Right lobe of liver (tissue), 4 donors: ENCODE results near the gene ACTL6B.

Experiments used
- CTCF ChIP-seq, 4 donors: fragments of 200-600 bp in 3 of 4; fragments of 450-650 bp in 1 of 4; IDR thresholded peaks; one replicate each; pipeline versions ENCODE4 v1.5.1 to v1.8.0; 2016 to 2022; ENCODE audit warnings: antibody characterized with exemption in 4 of 4, mild to moderate bottlenecking in 2 of 4
- POLR2A ChIP-seq: fragments of 450-650 bp; IDR thresholded peaks from one replicate; pipeline ENCODE4 v1.6.1; 2017; ENCODE audit warnings: antibody characterized with exemption, mild to moderate bottlenecking
- donor health status: DM: no; HTN: no; CAD: no.
- donor health status: DM: no; HTN: no; CAD: no.
- donor health status: DM: no; HTN: yes; CAD: no.

- TF ChIP-seq CTCF (IDR thresholded peaks at IDR 0.05) (no peak), POLR2A (no peak)
Measured at GRCh38 chr7:100683659-100684533, 27.6 kb upstream of the ACTL6B start.
